ENCODE measurements around the gene VPS41.

VPS41 gene

DNA sequence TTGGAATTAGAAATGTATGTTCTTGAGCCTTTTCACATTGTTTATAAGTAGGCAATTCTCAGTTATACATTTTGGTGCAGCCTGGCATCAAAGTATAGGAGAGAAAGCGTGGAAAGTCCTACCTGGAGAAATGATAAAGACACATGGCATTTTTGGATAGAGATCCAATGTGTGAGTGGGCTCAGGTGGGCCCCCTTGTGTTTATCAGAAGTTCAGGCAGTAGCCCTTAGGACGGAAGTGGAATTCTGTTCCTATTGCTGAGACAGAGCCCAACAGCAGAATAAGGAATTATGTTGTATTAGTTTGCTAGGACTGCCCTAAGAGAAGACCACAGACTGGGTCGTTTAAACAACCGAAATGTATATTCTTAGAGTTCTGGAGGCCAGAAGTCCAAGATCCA is 192.6 kb downstream of the VPS41 start:
- DNase-seq = no peak

DNA sequence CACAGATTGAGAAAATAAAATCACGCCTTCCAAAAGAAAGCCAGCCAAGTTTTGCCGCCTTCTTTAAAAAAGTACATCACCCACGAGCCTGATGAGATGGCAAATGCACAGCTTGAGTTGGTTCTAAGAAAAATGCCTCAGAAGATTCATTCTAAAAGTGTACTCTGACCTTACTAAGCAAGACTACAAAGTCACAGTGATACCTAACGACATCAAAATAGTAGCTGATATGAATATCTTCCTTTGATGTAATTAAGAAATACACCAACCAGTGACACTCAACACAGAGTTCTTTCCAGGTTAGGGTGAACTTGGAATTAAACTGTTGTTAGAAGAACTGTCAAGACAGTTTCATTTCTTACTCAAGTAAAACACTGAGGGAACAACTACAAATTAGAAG is 199.9 kb downstream of the VPS41 start:
- DNase-seq = no peak

DNA sequence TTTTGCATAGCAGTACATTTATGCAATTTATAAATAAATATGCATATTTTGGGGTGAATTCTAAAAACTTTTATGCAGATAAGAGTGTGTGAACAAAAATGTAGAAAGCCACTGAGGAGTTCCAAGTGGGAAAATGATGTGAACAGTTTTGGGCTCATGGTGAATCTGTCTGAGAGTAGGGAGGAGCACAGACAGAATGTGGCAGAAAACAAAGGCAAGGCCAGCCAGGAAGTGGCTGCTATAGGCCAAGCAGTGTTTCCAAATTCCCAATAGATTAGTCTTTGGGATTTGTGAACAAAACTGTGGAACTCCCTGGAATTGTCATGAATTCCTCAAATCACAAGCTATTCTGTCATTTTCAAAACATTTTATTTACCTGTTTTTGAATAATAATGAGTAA is 204.2 kb downstream of the VPS41 start:
- no peak for DNase-seq

DNA sequence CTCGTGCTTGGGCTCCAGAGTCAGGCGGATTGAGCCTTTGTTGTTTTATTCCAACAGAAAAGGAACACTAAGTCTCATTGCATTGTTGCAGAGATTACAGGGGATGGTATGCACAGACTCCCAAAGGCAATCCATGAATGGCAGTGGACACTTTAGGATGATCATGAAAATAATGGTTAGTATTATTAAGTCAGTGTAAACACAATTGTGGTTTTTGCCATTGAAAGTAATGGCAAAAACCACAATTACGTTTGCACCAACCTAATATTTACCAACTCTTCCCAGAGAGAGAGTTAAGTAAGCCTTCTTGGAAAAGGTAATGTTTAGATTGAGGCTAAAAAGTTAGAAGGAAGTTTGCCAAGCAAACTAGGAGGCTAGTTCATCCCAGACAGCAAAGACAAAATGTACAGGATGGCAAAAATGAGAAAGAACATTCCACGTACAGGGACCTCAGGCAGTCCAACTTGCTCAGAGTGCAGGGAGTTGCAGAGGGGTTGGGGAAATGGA is 204.9 kb downstream of the VPS41 start:
- DNase-seq = no peak

DNA sequence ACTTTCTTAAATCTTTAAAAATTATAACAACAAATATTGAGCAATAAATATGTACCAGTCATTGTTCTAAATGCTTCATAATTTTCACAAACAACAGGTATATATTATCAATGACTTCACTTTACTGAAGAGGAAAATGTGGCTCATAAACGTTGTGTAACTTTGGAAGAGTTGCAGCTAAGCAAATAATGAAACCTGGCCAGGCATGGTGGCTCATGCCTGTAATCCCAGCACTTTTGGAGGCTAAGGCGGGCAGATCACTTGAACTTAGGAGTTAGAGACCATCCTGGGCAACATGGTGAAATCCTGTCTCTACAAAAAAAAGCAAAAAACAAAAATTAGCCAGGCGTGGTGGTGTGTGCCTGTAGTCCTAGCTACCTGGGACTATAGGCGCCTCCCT is 205.9 kb downstream of the VPS41 start:
- no peak for DNase-seq

DNA sequence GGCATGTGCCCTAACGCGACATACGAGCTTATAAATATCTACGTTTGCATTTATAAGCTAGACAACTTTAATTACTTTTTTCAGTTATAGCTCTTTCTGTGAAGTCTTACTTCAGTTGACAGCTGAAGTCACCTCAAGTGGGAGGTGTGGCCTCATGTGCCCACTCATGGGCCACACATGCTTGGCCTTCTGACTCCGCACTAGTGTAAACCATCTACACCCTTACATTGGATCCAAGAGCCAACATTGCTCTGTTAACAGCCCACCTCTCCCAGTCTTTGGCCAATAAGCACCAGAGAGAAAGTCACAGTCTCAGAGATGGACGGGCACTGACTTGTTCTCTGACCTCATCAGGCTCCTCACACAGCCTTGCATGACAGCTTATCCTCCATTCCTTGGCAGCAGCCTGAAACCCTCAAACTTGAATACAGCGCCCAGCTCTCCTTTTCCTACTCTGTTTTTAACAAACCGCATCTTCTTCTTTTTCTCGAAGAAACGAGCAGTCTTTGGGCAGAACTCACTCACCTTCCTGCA is 206.9 kb downstream of the VPS41 start:
- DNase-seq = no peak

DNA sequence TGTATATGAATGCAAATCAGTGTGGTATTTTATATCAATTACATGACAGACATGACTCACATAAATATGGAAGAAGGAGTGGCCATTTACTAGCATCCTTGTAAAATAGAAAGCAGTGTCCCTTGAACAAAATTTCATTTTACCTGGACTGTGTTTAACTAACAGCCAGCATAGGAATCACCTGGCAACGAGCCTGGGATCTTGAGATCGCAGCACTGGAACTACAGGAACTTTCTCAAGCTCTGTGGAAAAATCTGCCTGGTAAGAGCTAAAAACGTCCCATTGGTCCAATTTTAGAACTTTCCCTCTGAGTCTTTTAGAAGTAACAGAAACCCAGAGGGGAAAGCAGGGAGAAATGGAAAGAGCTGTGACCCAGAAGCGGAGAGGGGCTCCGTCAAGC is 208.9 kb downstream of the VPS41 start:
- DNase-seq = no peak

DNA sequence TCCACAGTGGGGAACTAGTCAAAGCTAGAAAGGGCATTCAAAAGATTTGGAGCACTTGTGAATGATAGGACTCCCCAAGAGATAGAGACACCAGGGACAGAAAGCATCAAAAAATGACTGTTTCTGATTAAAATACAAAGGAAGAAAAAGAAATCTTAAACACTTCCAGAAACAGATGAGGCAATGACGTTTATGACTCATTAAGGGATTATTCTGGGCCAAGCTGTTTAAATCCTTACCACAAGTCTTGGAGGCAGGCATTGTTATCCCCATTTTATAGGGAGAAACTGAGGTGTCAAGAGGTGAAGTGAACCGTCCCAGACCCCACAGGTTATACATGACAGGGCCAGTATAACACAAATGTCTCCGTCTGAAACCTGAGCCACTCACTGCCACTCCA is 209.5 kb downstream of the VPS41 start:
- DNase-seq = no peak

DNA sequence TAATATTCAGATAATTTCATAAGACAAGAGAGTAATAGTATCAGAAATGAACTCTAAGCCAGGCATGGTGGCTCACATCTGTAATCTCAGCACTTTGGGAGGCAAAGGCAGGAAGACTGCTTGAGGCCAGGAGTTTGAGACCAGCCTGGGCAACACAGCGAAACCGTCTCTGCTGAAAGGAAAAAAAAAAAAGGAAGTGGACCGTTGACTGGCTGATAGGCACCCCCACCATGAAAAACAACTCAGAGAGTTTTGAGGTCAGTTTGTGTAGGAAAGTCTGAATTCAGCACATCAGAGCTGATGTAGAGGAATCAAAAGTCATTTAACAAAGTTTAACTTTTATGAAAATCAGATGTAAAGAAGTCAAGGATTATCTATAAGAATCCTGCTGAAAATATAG is 214.7 kb downstream of the VPS41 start:
- no peak for DNase-seq

DNA sequence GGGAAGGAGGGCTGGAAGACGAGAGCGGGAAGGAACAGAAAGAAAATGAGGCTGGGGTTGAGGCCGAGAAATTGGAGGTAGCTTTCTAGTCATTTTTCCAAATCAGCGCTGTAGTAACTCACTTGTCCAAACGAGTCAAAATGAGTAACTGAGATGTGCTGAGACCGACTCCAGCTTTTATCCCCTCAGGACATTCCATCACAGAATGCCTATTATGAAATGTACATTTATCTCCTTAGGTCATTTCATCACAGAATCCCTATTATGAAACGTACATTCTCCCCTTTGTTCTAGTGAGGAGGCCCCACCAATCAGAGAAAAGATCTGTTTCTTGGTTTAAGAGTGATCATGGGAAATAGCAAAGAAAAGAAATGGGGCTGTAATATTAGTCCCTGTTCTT is 222.1 kb downstream of the VPS41 start:
- no peak for DNase-seq

DNA sequence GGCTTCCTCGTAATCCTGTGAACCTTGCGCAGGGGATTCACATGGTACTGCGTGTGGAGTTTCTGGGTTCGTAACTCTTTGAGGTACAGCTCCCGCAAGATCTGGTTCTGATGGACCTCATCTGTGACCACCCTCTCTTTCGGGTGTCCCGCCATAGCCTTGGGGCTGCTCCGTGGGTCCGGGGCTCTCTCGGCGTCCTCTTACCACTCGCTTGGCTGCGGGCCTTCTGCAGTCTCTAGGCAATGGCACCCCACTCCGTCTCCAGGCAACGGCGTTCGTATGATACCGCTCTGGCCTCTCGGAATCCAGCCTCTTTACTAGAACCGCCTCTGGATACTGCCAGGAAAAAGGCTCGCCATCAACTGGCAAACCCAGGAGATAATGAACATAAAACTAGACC is 223.1 kb downstream of the VPS41 start:
- no peak for DNase-seq

DNA sequence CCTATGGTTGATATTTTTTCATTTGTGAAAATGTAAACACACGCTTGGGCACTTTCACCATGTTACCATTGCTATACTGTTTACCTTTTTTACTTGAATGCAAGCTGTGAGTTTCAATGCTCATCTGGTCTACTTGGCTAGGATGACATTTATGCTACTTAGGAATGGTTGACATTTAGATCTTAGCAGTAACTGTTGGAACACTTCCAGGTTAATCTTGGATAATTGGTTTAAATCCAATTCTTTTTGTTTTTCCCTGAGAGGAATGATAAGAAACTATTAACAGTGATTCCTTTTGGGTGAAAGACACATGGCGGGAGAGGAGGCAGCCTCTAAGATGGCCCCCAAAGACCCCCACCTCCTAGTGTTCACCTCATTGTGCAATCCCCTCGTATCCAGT is 226.4 kb downstream of the VPS41 start:
- peak; percentile 35 for DNase-seq

DNA sequence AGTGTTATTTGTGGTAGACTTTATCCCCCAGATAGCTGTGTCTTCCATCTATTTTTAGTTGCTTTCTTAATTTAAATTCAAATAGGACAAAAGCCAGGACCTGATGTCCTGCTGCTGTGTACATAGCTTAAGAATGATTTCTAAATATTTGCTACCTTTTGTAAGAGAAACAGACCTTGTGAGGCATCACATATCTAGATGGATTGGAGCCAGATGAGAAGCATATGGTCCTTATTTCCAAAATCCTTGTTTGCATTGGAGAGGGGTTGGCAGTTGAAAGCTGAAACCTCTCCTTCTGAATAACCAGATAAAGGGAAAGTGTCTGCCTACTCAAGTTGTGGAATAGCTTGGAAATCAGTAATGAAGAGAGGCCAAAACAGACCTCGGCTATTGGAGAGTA is 227.1 kb downstream of the VPS41 start:
- DNase-seq = peak; percentile 39

DNA sequence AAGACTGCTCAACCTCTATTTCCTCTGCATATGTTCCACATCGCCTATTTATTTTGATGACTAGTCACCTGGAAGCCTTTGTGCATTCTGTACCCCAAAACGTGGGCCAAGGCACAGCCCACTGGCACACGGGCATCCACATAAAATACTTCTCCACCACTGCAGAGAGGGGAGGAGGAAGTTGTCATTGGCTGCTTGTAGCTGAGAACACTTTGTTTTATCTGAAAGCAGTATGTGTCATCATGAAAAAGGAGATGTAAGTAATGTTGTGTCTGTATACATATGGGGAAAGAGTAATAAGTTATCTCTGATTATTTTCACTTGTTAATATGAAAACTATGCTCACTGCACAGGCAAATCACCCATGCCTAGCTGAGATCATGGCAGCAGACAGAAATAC is 229.6 kb downstream of the VPS41 start:
- no peak for DNase-seq

DNA sequence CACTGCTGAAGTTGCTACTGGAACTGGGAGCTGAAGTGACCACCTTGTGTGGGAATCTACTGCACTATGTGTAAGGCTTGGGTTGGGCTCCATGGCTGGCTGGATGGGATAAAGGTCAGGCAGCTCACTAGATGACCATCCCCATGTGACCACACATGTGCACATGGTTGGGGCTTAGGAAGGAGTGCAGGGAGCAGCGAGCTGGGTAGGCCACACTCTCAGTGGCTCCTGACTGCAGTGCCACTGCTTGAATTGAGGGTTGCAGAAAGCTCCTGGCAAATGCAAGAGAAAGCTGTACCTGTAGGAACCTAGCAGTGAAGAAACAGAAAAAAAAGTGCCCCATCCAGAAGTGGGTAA is 230.3 kb downstream of the VPS41 start:
- DNase-seq = no peak

DNA sequence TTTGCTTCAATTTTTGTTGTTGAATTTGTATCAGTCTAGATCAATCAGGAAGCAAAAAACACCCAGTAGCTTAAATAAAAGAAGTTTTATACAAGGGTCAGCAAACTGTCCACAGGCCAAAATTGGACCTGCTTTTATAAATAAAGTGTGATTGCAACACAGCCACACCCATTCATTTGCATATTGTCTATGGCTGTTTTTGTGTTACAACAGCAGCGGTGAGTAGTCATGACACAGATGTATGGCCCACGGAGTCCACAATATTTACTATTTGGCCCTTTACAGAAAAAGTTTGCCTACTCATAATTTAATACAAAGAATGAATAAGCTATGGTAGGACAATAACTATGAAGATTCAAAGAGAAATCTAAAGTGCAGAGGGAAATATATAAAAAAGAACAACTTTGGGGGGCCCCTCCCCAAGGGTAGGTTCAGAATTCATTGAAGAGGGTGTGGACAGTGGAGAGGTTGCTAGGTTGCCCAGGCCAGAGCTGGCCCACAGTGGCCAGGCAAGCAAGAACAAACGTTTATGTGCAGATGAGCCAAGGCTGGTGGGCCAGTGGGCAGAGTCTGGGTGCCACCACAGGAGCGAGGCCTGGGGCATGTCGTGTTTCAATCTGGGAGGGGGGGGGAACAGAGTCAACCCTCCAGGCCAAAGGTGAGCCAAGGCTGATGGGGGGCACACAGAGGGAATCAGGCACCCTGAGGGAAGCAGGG is 230.9 kb downstream of the VPS41 start:
- DNase-seq = no peak

DNA sequence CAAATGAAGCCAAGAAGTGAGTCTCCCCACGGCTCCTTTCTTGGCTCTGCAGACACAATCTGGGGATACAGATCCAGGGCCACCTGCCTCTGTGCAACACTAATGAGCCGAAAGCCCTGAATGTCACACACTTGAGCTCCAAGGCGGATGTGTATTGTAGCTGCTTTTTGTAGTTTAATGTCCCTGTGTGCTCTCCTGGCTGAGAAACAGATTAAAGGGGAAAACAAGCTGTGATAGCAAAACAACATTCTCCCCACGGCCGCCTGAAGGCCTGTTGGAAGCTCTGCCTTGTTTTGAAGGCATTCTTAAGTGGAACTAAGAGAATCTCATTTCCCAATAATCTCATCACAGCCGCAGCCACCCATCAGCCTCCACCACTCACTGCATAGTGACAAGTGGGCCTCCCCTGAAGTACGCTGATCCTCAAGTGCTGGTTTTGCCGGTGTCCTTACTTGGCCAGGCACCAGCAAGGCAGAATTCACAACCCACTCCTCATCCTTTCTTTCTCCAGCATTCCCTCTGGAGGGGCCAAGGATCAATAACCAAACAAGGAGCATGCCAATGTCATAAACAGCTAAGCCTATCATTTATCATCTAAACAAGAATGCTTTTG is 233.4 kb downstream of the VPS41 start:
- no peak for DNase-seq

DNA sequence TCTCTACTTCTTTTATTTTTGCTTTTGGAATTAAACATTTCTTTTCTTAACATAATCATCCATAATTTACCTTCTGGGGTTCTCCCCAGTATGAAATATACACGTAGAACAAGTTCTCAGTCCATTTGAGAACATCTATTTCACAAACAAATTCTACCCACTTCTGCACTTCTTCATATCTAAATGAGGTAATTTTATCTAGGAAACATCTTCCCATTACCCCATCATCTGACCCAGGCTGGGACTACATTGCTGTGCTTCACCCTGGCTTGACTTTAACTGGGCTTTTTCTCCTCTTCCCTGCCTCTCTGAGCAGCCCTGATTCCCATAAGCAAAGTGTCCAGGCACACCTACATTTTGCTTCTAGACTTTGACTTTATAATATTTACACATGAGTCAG is 234.5 kb downstream of the VPS41 start:
- DNase-seq = no peak

DNA sequence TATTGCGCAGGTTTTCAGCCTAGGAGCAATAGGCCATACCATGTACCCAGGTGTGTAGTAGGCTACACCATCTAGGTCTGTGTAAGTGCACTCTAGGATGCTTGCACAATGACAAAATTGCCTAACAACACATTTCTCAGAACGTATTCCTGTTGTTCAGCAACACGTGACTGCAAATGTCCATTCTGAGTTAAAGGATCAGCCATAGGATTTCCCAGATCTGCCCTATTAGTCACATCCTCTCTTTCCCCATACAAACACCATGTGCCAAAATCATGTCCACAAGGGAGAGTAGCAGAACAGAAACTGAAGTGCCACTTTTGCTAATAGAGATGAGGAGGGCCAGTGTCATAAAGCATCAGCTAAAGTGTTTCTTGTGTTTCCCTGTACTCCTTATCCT is 235.2 kb downstream of the VPS41 start:
- DNase-seq = no peak
